ENCODE data around the gene SYNPR. TPM values are rescaled to one million over a fixed set of nuclear protein-coding genes. Genes with fewer than 3 reads are reported as not detected.

SYNPR gene
- total RNA-seq, 4 donors from 2014 or later = not detected

GRCh38 chr3:63303238-63303637 lies 25.1 kb downstream of the SYNPR start:
- no peak overlapping the region for H3K4me3 ChIP-seq
- no peaks in the 10 kb centered on the region for H3K27me3 ChIP-seq
- WGBS, 2 donors (ENCODE audit: low coverage in 1 of 2) = 43% methylated on average over 1 of the region's 1 CpG; no CpG with 5 or more reads in 1 of the 2 donors
- H3K36me3 ChIP-seq = no peaks in the 10 kb centered on the region
- no peak overlapping the region for H3K27ac ChIP-seq
- no peaks in the 10 kb centered on the region for H3K4me1 ChIP-seq
- intact Hi-C loops (cut with DNase I; ENCODE audit: low total_unique reads) = no loop called here
- in situ Hi-C loops (cut with MboI; ENCODE audit: low pct_ligation_motif_present in 1 of 4, low pct_unique_long_range_greater_than_20kb in 1 of 4, low sequenced_read_pairs in 3 of 4) = no loop called here
- no peaks in the 10 kb centered on the region for H3K9me3 ChIP-seq
- DNase-seq = no peak
- no peak for TF ChIP-seq POLR2A (IDR thresholded peaks at IDR 0.05)
- TF ChIP-seq EP300 (IDR thresholded peaks at IDR 0.05; ENCODE audit: low read depth) = no peak
- no peak for TF ChIP-seq POLR2AphosphoS5 (IDR thresholded peaks at IDR 0.05)

- no peak for TF ChIP-seq EP300 (IDR thresholded peaks at IDR 0.05; ENCODE audit: low read depth)
- TF ChIP-seq POLR2AphosphoS5 (IDR thresholded peaks at IDR 0.05) = no peak
- TF ChIP-seq CTCF (IDR thresholded peaks at IDR 0.05) = no peak
- no peak for TF ChIP-seq POLR2A (IDR thresholded peaks at IDR 0.05)
- H3K27ac ChIP-seq = no peak overlapping the region
- no peak overlapping the region for H3K4me3 ChIP-seq
- no peak for DNase-seq
- in situ Hi-C loops (cut with MboI; ENCODE audit: low pct_ligation_motif_present in 1 of 4, low pct_unique_long_range_greater_than_20kb in 1 of 4, low sequenced_read_pairs in 3 of 4) (no loop called here), intact Hi-C loops (cut with DNase I; ENCODE audit: low total_unique reads) (no loop called here)
- no peaks in the 10 kb centered on the region for H3K27me3 ChIP-seq
- no peaks in the 10 kb centered on the region for H3K4me1 ChIP-seq
- no peaks in the 10 kb centered on the region for H3K36me3 ChIP-seq
- H3K9me3 ChIP-seq = no peaks in the 10 kb centered on the region
Measured at GRCh38 chr3:63304421-63304820, 26.3 kb downstream of the SYNPR start.

GRCh38 chr3:63308072-63308471 lies 30.0 kb downstream of the SYNPR start:
- no peaks in the 10 kb centered on the region for H3K4me1 ChIP-seq
- no peaks in the 10 kb centered on the region for H3K9me3 ChIP-seq
- no peak for DNase-seq
- H3K27ac ChIP-seq = no peak overlapping the region
- WGBS, 2 donors (ENCODE audit: low coverage in 1 of 2) = 63 to 86% methylated on average over 3 of the region's 3 CpGs
- no peak for TF ChIP-seq CTCF (IDR thresholded peaks at IDR 0.05)
- TF ChIP-seq POLR2AphosphoS5 (IDR thresholded peaks at IDR 0.05) = no peak
- no peak for TF ChIP-seq POLR2A (IDR thresholded peaks at IDR 0.05)
- no peak for TF ChIP-seq EP300 (IDR thresholded peaks at IDR 0.05; ENCODE audit: low read depth)
- no peak overlapping the region for H3K4me3 ChIP-seq
- in situ Hi-C loops (cut with MboI; ENCODE audit: low pct_ligation_motif_present in 1 of 4, low pct_unique_long_range_greater_than_20kb in 1 of 4, low sequenced_read_pairs in 3 of 4) (no loop called here), intact Hi-C loops (cut with DNase I; ENCODE audit: low total_unique reads) (no loop called here)
- H3K27me3 ChIP-seq = no peaks in the 10 kb centered on the region
- H3K36me3 ChIP-seq = no peaks in the 10 kb centered on the region

- DNase-seq = no peak
- Histone ChIP-seq H3K36me3 (no peaks in the 10 kb centered on the region), H3K9me3 (no peaks in the 10 kb centered on the region), H3K27ac (no peak overlapping the region), H3K27me3 (no peaks in the 10 kb centered on the region), H3K4me1 (no peaks in the 10 kb centered on the region), H3K4me3 (no peak overlapping the region)
- intact Hi-C loops (cut with DNase I; ENCODE audit: low total_unique reads) = no loop called here
- no peak for TF ChIP-seq POLR2AphosphoS5 (IDR thresholded peaks at IDR 0.05)
- no peak for TF ChIP-seq EP300 (IDR thresholded peaks at IDR 0.05; ENCODE audit: low read depth)
- TF ChIP-seq POLR2A (IDR thresholded peaks at IDR 0.05) = no peak
- TF ChIP-seq CTCF (IDR thresholded peaks at IDR 0.05) = no peak
- in situ Hi-C loops (cut with MboI; ENCODE audit: low pct_ligation_motif_present in 1 of 4, low pct_unique_long_range_greater_than_20kb in 1 of 4, low sequenced_read_pairs in 3 of 4) = no loop called here
- 52 to 53% methylated on average over 2 of the region's 2 CpGs for WGBS, 2 donors (ENCODE audit: low coverage in 1 of 2)
Measured at GRCh38 chr3:63309768-63310167, 31.7 kb downstream of the SYNPR start.

- Histone ChIP-seq H3K27ac (no peak overlapping the region), H3K9me3 (no peaks in the 10 kb centered on the region), H3K27me3 (no peaks in the 10 kb centered on the region), H3K4me3 (no peak overlapping the region), H3K36me3 (no peaks in the 10 kb centered on the region), H3K4me1 (no peaks in the 10 kb centered on the region)
- DNase-seq = no peak
- intact Hi-C loops (cut with DNase I; ENCODE audit: low total_unique reads) = no loop called here
- no peak for TF ChIP-seq POLR2A (IDR thresholded peaks at IDR 0.05)
- TF ChIP-seq POLR2AphosphoS5 (IDR thresholded peaks at IDR 0.05) = no peak
- no peak for TF ChIP-seq CTCF (IDR thresholded peaks at IDR 0.05)
- in situ Hi-C loops (cut with MboI; ENCODE audit: low pct_ligation_motif_present in 1 of 4, low pct_unique_long_range_greater_than_20kb in 1 of 4, low sequenced_read_pairs in 3 of 4) = no loop called here
Measured at GRCh38 chr3:63323766-63324165, 45.7 kb downstream of the SYNPR start.
